Stomach (tissue), 4 donors: ENCODE data around the gene CCL24.
"Not testable (repeated sequence)": the region's sequence is repeated elsewhere in the genome, so short reads cannot be mapped to it uniquely, and the experiment has no call there.

Experiments
- POLR2A ChIP-seq, 4 donors: fragments of 450-650 bp; IDR thresholded peaks; one replicate each; pipeline ENCODE4 v1.6.1; 2016; ENCODE audit warnings: antibody characterized with exemption in 4 of 4, control low read depth in 2 of 4, mild to moderate bottlenecking in 1 of 4, moderate library complexity in 1 of 4
- TF ChIP-seq, protein P1 (sequence below), 7 experiments: fragments of 450-650 bp in 4 of 7; fragments of 200-600 bp in 3 of 7; sonication (generic) in 3 of 7; IDR thresholded peaks; one replicate each; pipeline ENCODE4 v1.5.1; 2016 to 2019; ENCODE audit warnings: antibody characterized with exemption in 7 of 7, control low read depth in 2 of 7, mild to moderate bottlenecking in 1 of 7

GRCh38 chr7:75779516-75779915 lies 34.1 kb downstream of the CCL24 start:
- TF ChIP-seq POLR2A (IDR thresholded peaks at IDR 0.05) = not testable (repeated sequence)
- TF ChIP-seq, protein P1, sequence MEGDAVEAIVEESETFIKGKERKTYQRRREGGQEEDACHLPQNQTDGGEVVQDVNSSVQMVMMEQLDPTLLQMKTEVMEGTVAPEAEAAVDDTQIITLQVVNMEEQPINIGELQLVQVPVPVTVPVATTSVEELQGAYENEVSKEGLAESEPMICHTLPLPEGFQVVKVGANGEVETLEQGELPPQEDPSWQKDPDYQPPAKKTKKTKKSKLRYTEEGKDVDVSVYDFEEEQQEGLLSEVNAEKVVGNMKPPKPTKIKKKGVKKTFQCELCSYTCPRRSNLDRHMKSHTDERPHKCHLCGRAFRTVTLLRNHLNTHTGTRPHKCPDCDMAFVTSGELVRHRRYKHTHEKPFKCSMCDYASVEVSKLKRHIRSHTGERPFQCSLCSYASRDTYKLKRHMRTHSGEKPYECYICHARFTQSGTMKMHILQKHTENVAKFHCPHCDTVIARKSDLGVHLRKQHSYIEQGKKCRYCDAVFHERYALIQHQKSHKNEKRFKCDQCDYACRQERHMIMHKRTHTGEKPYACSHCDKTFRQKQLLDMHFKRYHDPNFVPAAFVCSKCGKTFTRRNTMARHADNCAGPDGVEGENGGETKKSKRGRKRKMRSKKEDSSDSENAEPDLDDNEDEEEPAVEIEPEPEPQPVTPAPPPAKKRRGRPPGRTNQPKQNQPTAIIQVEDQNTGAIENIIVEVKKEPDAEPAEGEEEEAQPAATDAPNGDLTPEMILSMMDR (IDR thresholded peaks at IDR 0.05) = not testable (repeated sequence)
